ENCODE results near the gene ASB8.

The ASB8 gene

DNA sequence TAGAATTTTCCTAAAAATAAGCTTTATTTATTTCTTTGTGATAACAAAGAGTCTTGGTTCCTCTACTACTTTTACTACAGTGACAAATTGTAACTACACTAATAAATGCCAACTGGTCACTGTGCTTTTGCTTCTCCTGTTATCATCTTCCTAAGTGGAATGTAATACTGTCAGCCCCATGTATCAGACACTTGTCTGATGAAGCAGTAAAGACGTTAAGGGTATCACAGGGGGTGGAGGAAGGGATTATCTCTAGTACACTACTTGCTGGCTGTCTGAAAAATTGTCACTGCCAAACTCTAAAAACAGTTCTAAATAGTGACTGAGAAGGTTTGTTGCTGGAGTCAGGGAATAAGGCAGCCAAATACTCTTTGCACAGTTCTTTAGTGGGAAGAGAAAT lies 11.3 kb downstream of the ASB8 start:
- H3K27ac ChIP-seq = no peak overlapping the region
- TF ChIP-seq, protein P1, sequence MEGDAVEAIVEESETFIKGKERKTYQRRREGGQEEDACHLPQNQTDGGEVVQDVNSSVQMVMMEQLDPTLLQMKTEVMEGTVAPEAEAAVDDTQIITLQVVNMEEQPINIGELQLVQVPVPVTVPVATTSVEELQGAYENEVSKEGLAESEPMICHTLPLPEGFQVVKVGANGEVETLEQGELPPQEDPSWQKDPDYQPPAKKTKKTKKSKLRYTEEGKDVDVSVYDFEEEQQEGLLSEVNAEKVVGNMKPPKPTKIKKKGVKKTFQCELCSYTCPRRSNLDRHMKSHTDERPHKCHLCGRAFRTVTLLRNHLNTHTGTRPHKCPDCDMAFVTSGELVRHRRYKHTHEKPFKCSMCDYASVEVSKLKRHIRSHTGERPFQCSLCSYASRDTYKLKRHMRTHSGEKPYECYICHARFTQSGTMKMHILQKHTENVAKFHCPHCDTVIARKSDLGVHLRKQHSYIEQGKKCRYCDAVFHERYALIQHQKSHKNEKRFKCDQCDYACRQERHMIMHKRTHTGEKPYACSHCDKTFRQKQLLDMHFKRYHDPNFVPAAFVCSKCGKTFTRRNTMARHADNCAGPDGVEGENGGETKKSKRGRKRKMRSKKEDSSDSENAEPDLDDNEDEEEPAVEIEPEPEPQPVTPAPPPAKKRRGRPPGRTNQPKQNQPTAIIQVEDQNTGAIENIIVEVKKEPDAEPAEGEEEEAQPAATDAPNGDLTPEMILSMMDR (conservative IDR thresholded peaks at IDR 0.05; ENCODE audit: low read depth) = no peak
- POLR2A ChIA-PET (ENCODE audit: low non-redundant PET) = no interaction called here
- no peak for DNase-seq (ENCODE audit: low spot score)
- CTCF ChIA-PET = no interaction called here

DNA sequence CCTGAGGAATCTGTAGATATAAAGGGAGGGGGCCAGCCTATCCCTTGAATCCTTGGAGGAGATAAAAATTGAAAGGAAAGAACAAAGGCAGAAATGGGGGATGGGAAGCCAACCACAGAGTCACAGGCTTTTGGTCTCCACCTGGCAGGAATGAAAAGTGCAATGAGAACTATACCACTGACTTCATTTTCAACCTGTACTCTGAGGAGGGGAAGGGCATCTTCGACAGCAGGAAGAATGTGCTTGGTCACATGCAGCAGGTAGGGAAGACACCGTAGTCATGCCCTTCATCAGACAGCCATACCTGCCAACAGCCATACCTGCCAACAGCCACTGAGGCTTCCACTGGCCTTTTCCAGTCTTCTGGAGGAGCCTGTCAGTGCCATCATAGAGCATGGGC lies 13.4 kb downstream of the ASB8 start:
- ChIA-PET POLR2A (ENCODE audit: low non-redundant PET) (no interaction called here), CTCF (no interaction called here)
- TF ChIP-seq, protein P1 (conservative IDR thresholded peaks at IDR 0.05; ENCODE audit: low read depth) = no peak
- no peak overlapping the region for H3K27ac ChIP-seq
- no peak for DNase-seq (ENCODE audit: low spot score)

GRCh38 chr12:48142818-48143674 lies 14.3 kb downstream of the ASB8 start:
- no peak for DNase-seq (ENCODE audit: low spot score)
- ChIA-PET CTCF (no interaction called here), POLR2A (ENCODE audit: low non-redundant PET) (no interaction called here)

GRCh38 chr12:48135027-48135426 lies 22.3 kb downstream of the ASB8 start:
- TF ChIP-seq, protein P1 (conservative IDR thresholded peaks at IDR 0.05; ENCODE audit: low read depth) = no peak
- ChIA-PET POLR2A (ENCODE audit: low non-redundant PET) (no interaction called here), CTCF (no interaction called here)
- DNase-seq (ENCODE audit: low spot score) = no peak
- H3K27ac ChIP-seq = no peak overlapping the region

More at GRCh38 chr12:48142818-48143674, 14.3 kb downstream of the ASB8 start:
- H3K27ac ChIP-seq = no peak overlapping the region
- TF ChIP-seq, protein P1 (conservative IDR thresholded peaks at IDR 0.05; ENCODE audit: low read depth) = no peak

- DNase-seq (ENCODE audit: low spot score) = no peak
- H3K27ac ChIP-seq = no peak overlapping the region
- TF ChIP-seq, protein P1 (conservative IDR thresholded peaks at IDR 0.05; ENCODE audit: low read depth) = no peak
- ChIA-PET POLR2A (ENCODE audit: low non-redundant PET) (no interaction called here), CTCF (no interaction called here)
These were observed 24.5 kb downstream of the ASB8 start for GRCh38 chr12:48132826-48133225.

GRCh38 chr12:48131517-48131916 lies 25.8 kb downstream of the ASB8 start:
- no peak for DNase-seq (ENCODE audit: low spot score)
- POLR2A ChIA-PET (ENCODE audit: low non-redundant PET) = no interaction called here
- CTCF ChIA-PET = no interaction called here
- TF ChIP-seq, protein P1 (conservative IDR thresholded peaks at IDR 0.05; ENCODE audit: low read depth) = no peak
- H3K27ac ChIP-seq = no peak overlapping the region
